Activated CD4-positive, alpha-beta T cell treated with anti-CD3 and anti-CD28 coated beads, Interleukin-2, amount 50 U/mL, for 24 hours (primary cell): ENCODE results near the gene PLEKHH2.
A peak's percentile ranks its signal among the peaks of the same experiment; 100 is the strongest.
"Not testable (repeated sequence)": the region's sequence is repeated elsewhere in the genome, so short reads cannot be mapped to it uniquely, and the experiment has no call there.

ENCODE experiments used
- DNase-seq, 2 donors: peaks; one replicate each; pipeline ENCODE4 v3.0.0-alpha.2; 2020; ENCODE audit warnings: low read depth in 1 of 2, low spot score in 1 of 2

PLEKHH2 gene

DNA sequence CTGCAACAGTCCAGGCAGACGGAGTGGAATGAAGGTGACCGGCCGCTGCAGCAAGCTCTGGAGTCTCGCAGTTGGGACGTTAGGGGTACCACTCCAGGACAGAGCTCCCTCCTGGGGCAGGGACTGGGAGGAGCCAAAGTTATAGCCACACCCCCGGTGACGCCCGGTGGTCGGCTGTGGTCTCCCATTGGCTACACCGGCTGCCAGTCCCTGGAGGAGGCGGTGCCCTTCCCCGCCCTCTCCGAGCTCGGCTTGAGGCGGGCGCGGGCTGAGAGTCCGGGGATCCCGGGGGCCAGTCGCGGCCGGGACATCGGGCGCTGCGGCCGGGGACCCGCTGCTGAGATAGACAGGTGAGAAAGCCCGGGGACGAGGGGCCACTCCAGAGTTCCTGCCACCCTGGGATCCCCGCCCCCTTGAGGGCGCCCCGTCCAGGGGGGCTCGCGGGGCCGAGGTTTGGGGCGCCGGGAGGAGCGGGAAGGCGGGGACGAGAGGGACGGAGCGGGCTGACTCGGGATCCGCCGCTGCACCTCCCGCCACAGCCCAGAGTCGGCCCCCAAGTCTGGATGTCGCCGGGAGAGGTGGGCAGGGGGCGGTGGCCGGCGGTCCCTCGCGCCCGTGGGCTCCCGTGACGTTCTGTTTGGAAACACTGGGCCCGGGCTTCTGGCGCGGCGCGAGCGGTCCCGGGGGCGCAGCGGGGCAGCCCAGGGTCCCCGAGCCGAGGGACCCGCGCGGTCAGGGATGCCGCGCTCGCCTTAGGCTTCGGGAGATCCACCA is at the start of gene PLEKHH2:
Gene PLEKHH2, plus strand, starts transcription at position 231 of the 774 bp plus-strand sequence. CDS start 7,414 bp downstream, outside the sequence.
- DNase-seq: peak; percentile 80 to 85

DNA sequence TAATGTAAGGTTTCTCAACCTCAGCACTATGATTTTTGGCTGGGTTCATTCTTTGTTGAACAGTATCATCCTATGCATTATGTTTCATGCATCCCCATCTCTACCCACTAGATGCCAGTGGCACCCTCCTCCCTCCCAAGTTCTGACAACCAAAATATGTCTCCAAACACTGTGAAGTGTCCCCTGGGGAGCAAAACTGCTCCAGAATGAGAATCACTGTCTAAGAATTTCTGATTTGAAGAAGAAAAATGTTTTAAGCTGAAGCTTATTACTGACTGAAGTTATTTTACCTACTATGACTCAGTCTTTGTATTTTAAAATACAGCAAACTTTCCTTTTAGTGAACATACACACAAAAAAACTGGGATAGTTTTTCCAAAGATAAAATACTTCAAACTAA is 44.6 kb upstream of the PLEKHH2 start:
- no peak for DNase-seq

DNA sequence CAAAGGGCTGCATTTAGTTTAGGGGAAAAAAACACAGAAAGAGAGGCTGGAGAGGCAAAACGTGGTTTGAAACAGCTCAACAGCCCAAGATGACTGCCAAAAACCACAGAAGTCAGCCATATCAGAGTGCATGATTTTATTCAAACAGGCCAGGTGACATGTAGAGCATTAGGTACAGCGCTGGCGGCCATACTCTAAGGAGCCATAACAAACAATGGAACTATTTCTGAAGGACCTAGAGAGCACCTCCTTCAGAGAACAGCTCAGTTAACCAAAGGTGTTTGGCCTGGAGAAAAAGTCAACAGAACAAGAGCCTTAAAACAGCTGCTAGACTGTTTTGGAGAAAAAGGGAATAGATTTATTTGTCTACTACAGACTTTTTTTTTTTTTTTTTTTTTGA is 43.8 kb upstream of the PLEKHH2 start:
- DNase-seq: no peak

DNA sequence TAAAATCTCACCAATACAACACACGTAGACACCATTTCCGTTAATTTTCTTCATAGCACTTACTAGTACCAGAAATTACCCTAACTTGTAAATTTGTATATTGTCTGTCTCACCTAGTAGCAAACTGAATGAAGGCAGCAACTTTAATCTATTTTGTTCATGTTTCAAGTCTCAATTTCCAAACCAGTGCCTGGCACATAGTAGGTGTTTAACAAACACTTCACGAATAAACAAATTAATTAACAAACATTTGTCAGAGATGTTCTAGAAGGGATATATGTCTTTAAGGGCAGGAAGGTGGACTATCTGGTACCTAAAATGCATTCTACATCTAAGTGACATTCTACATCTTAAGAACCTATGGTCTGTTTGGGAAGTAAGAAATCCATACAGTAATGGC is 42.2 kb upstream of the PLEKHH2 start:
- no peak for DNase-seq

DNA sequence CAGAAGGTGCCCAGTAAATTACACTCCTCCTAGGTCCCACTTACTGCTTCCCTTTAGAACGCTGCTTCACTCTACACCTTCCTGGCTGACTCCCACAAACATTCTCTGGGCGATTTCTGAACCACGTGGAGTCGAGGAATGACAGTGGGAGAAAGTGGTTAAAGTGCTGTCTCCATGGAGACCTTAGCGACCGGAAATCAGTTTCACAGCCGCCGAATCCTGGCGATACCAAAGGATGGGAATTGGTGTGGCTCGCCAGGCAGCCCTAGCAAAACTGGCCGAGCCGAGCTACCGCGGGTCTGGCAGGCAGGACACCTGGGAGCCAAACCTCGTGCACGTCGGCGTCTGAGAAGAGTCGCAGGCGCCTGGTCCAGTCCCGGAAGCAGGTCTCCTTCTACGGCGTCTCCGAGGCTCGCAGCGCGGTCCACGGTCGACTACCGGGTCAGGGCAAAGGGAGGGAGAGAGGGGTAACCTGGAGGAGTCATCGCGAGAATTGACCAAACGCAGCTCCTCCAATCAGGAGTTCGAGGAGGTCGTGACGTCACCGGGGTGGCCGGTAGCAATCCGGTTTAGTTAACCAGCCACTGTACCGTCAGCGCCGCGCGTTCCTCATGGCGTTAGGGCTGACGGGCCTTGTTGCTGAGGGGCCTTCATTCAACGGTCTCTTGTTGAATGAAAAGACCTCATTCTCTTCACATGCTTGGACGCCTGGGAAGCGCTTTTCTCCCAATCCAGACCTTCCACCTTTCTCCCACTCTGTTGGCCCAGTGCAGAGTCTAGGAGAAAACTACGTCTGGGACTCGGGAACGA is 41.3 kb upstream of the PLEKHH2 start, which contains the start of gene THADA:
Gene THADA, minus strand, starts transcription at position 436 of the 810 bp plus-strand sequence. CDS start 3,646 bp downstream, outside the sequence.
- peak; percentile 91 to 99 for DNase-seq

DNA sequence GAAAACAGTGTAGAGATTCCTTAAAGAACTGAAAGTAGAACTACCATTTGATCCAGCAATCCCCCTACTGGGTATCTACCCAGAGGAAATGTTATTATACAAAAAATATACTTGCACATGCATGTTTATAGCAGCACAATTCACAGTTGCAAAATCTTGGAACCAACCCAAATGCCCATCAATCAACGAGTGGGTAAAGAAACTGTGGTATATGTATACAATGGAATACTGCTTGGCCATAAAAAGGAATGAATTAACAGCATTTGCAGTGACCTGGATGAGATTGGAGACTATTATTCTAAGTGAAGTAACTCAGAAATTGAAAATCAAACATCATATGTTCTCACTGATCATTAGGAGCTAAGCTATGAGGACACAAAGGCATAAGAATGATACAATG is 36.5 kb upstream of the PLEKHH2 start:
- DNase-seq: not testable (repeated sequence)

DNA sequence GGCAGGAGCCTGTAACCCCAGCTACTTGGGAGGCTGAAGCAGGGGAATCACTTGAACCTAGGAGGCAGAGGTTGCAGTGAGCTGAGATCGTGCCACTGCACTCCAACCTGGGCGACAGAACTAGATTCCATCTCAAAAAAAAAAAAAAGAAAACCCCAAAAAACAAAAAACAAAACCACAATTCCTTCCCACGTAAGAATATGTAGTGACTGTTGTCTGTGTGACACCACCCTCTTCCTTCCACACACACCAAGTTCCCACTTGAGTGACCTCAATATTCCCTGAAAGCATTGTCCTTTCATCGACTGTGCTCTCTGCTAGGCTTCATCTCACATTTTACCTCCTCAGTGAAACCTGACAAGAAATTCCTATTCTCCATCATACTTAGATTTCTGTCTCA is 32.4 kb upstream of the PLEKHH2 start:
- DNase-seq: no peak

DNA sequence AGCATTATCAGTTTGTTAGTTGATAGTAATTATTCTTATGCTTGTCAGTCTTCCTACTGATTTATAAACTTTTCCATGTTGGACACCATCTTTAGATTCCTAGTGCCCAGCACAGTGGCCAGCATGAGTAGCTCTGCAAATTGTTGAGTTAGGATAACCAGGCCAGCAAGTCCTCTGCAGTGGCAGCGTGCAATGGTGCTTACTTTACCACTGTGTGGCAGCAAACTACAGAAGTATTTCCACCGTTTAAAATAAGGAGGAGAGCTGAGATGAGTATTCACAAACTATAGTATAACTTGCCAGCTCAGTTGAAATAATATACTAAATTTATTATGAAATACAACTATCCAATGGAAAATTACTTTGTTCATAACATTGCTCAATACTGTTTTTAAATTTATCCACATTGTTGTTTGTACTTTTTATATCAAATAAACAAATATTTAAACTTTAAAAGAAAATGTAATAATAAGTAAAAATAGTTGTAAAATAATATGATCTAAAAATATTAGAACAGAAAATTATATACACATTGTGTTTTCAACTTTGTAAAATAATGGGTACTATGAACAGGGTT is 31.9 kb upstream of the PLEKHH2 start:
- no peak for DNase-seq

DNA sequence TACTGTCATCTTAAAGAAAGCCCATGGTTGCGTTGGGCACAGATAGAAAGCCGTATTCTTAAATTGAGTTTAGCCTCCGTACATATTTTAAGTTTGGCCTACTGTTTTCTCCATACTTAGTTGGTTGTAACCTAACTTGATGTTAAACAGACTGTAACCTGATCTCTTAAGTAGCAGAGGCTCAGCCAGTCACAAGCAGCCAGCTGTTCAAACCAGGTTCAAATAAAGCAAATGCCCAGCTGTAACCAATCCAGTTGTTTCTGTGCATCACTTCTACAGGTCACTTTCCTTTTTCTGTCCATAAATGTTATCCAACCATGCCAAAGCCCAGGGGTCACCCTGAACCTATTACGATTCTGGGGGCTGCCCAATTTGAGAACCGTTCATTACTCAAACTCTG is 31.2 kb upstream of the PLEKHH2 start:
- no peak for DNase-seq

DNA sequence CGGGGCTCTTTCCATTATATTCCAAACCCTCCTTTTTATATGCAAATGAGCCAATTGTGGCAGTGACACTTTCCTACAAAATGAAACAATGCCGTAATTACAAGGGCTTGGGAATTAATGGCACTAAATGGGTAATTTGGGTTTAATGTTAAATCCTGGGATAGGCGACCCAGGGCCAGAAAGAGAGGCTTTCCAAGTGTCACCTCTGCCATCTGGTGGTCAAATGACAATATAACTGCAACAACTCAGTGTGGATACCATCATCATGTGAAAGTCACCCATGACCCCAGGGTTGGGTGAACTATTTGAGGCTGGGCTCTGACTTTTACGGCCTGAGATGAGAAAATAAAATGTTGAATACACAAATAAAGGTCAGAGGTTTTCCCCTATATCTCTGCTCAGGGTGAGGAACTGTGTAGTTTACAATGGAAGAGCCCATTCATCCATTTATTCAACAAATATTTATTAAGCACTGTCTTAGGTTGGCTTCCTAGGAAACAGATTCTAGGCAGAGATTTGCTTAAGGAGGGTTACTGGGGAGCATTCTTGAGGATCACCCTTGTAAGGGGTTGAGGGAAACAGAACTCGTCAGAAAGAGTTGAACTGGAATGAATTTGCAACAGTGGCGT is 27.7 kb upstream of the PLEKHH2 start:
- DNase-seq: peak in 1 of 2 donors; percentile 35

DNA sequence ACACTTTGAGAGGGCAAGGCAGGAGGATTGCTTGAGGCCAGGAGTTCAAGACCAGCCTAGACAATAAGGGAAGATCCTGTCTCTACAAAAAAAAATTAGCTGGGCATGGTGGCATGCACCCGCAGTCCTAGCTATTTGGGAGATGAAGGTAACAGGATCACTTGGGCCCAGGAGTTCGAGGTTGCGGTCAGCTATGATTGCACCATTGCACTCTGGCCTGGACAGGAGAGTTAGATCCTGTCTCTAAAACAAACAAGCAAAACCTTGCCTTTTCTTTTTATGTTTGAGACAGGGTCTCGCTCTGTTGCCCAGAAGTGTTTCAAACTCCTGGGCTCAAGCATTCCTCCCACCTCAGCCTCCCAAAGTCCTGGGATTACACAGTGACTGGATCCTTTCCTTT is 26.7 kb upstream of the PLEKHH2 start:
- DNase-seq: no peak

DNA sequence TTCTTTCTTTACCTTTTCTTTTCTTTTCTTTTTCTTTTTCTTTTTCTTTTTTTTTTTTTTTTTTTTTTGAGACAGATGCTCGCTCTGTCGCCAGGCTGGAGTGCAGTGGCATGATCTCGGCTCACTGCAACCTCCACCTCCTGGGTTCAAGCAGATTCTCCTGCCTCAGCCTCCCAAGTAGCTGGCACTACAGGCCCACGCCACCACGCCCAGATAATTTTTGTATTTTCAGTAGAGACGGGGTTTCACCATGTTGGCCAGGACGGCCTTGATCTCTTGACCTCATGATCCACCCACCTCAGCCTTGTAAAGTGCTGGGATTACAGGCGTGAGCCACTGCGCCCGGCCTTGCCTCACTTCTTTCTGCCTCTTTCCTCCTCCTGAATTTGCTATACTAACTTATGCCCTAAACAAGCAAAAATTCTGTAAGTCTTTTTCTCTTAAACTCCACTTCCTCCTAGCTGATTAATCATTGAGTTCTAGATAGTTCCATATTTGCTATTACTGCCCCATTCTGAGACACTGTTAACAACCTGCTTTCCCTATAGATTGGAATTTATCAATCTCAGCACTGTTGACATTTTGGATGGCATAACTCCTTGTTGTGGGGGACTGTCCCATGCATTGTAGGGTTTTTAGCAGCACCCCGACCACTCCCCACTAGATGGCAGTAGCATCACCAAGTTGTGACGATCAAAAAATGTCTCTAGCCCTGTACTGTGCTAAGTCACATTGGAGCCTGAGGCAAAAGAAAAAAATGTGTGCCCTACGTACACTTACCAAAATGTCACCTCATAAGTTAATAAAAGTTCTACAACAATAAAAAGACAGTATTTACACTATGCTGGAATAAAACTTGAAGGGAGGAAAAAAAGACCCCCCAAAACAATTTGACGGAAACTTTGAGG is 24.8 kb upstream of the PLEKHH2 start:
- peak; percentile 30 to 71 for DNase-seq

DNA sequence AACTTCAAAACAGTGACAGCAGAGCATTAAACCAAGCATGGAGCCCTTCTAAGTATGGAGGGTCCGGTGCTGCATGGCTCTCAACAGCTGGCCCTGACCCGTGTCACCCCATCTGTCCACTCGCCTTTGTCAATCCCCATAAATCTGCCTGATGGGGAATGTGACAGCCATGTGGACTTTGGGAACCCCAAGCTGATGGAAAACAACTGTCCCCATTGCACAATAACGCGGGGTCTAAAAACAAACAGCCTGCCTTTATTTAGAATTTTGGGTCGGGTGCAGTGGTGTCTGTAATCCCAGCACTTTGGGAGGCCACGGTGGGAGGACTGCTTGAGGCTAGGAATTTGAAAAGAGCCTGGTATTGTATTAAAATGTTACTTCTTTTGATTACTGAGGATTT is 24.1 kb upstream of the PLEKHH2 start:
- no peak for DNase-seq

DNA sequence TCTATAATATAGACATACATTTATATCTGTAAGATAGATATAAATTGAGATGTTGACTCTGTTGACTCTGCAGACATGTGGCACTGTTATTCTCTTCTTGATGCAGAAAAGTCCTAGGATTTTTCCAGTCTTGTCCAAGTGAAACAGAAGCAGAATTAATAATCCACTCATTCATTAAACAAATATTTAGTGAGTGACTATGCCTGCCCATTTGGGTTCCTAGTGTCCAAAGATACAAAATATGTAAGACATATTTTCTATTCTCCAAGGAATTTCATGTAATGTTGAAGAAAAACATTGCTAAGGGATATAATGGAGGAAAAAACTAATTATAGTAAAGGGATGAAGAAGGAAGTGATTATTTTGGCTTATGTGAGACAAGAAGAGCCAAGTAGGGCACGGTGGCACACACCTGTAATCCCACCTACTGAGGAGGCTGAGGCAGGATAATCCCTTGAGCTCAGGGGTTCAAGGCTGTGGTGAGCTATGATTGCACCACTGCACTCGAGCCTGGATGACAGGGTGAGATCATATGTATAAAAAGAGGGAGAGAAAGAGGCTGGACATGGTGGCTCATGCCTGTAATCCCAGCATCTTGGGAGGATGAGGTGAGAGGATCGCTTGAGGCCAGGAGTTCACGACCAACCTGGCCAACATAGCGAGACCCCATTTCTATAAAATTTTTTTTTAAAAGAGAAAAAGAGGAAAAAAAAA is 19.9 kb upstream of the PLEKHH2 start:
- DNase-seq: no peak

DNA sequence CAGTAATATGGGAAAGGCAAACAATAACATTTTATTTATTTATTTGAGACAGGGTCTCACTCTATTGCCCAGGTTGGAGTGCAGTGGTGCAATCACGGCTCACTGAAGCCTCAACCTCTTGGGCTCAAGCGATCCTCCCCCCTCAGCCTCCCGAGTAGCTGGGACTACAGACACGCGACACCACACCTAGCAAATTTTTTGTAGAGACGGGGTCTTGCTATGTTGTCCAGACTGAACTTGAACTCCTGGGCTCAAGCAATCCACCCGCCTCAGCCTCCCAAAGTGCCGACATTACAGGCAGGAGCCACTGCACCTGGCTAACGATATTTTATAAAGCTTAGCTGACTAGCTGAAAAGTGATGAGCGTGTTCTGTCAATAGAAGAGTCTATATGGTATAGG is 17.5 kb upstream of the PLEKHH2 start:
- DNase-seq: no peak

DNA sequence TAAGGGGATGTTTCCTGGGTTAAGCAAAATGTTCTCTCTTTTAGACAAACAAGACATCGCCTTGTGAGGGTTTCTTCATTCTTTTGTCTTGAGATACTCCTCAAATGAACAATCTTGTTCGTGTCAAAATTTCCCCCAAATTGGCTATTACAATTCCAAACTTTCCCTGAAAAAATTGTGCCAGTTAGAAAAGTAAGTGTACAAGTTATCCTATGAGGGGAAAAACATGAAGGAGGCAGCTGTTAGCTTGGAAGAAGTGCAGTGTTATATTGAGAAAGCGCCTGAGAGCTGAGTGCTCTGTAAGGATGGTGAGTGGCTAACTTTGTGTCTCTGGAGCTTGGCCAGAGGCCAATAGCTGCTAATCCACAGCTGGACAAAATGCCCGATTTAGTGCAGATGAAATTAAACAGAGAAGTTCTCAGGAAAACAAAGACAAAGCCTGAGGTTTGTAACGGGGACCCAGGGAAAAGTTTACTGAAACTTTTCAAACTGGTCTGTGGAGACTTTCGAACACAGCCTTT is 14.1 kb upstream of the PLEKHH2 start:
- no peak for DNase-seq

DNA sequence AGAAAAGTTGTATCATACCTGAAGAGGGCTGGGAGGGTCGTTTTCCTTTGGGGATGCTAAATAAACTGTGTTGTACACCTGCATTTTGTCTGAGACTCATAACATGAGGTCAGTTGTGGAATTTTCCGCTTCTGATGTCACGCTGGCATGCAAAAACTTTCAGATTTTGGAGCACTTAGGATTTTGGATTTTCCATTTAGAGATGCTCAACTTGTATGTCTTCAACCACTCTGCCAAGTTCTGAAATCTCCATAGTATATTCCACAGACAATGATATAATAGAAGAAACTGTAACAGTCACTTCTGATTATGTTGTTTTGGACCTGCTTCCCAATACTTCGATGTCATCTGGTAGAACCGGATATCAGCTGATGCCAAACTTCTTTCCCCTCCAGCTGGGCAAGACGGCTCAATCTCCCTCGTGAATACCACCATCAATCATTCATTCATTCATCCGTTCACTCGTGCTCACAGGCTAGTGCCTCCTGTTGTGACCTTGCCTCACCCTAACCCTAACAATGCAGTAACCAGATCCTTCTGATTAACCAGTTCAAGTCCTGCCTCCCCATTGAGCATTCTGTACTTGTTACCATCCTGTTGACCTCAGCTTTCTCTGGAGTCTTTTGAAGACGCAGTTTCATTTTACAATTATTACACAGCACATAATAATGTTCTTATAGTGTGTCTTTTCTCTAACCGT is 5.3 kb upstream of the PLEKHH2 start:
- DNase-seq: no peak

DNA sequence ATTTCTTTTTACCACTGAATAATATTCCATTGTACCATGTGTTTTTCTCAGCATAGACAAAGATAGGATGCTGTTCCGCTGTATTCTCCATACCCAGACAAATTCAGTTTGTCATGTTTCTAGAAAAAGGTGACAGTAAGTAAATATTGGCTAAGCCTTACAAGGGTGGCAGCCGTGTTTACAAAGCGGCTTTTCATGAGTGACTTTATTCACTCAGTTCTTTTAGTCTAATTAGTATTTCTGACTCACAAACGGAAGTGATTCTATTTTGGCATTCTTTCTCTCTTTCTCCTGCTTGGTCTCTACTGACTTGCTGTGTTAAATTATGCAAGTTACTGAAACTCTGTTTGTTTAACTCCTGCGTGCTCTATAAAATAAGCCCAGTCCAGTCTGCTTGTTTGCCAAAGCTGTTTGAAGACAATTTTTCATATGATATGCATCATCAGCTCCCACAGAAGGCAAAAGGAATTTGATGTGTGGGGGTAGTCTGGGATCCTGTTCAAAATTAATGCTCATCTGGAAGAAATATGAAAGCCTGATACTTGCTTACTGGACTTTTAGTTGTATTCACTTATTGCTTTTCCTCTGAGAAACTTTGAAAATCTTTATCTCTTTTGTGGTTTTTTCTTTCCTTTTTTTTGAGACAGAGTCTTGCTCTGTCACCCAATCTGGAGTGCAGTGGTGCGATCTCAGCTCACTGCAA is 2.3 kb upstream of the PLEKHH2 start:
- no peak for DNase-seq
